Trophoblast cell (in vitro differentiated cells and primary cell): ENCODE measurements around the gene PPP1R1C.

Experiments
- DNase-seq, 2 donors: peaks; one replicate each; pipeline ENCODE4 v3.0.0-alpha.2; 2016
- H2AFZ ChIP-seq: 2 replicates; pipeline ENCODE4 v1.6.1; 2013; ENCODE audit warnings: low read length, moderate library complexity, mild to moderate bottlenecking; ENCODE audit not compliant: insufficient read depth, poor library complexity
- H2AK5ac ChIP-seq: 2 replicates; pipeline ENCODE4 v1.6.1; 2013; ENCODE audit warnings: mild to moderate bottlenecking, low read length
- H2BK120ac ChIP-seq: 2 replicates; pipeline ENCODE4 v1.6.1; 2013; ENCODE audit warnings: low read length, mild to moderate bottlenecking, moderate library complexity; ENCODE audit not compliant: insufficient read depth, poor library complexity
- H2BK12ac ChIP-seq: 2 replicates; pipeline ENCODE4 v1.6.1; 2013; ENCODE audit warnings: mild to moderate bottlenecking, low read length, moderate library complexity
- H2BK5ac ChIP-seq: 2 replicates; pipeline ENCODE4 v1.6.1; 2013; ENCODE audit warnings: low read length, low read depth, moderate library complexity, mild to moderate bottlenecking; ENCODE audit not compliant: poor library complexity
- H3K14ac ChIP-seq: 2 replicates; pipeline ENCODE4 v1.6.1; 2013; ENCODE audit warnings: mild to moderate bottlenecking, low read length
- H3K18ac ChIP-seq: 2 replicates; pipeline ENCODE4 v1.6.1; 2013; ENCODE audit warnings: mild to moderate bottlenecking, low read length
- H3K23ac ChIP-seq: 2 replicates; pipeline ENCODE4 v1.6.1; 2013; ENCODE audit warnings: low read length
- H3K27ac ChIP-seq: 2 replicates; pipeline ENCODE4 v1.5.1; 2013; ENCODE audit warnings: low read depth, mild to moderate bottlenecking, inconsistent platforms, low read length, moderate library complexity
- H3K27me3 ChIP-seq: 2 replicates; pipeline ENCODE4 v1.6.1; 2013; ENCODE audit warnings: inconsistent platforms, mild to moderate bottlenecking, low read length, moderate library complexity; ENCODE audit not compliant: insufficient read depth
- H3K36me3 ChIP-seq, 2 experiments: 1 replicate in 1 of 2; 2 replicates in 1 of 2; pipeline ENCODE4 v1.6.1; 2013; ENCODE audit warnings: low read length in 2 of 2, mild to moderate bottlenecking in 2 of 2, moderate library complexity in 1 of 2; ENCODE audit not compliant: insufficient read depth in 2 of 2, control insufficient read depth in 1 of 2
- H3K4ac ChIP-seq: 2 replicates; pipeline ENCODE4 v1.6.1; 2013; ENCODE audit warnings: low read depth, mild to moderate bottlenecking, low read length, moderate library complexity
- H3K4me1 ChIP-seq, 2 experiments: 1 replicate in 1 of 2; 2 replicates in 1 of 2; pipeline ENCODE4 v1.6.1; 2013; ENCODE audit warnings: low read length in 2 of 2, mild to moderate bottlenecking in 2 of 2, moderate library complexity in 1 of 2; ENCODE audit not compliant: insufficient read depth in 2 of 2, control insufficient read depth in 1 of 2
- H3K4me2 ChIP-seq: 2 replicates; pipeline ENCODE4 v1.6.1; 2013; ENCODE audit warnings: inconsistent platforms, mild to moderate bottlenecking, low read length, moderate library complexity
- H3K4me3 ChIP-seq: 2 replicates; pipeline ENCODE4 v1.5.1; 2013; ENCODE audit warnings: mild to moderate bottlenecking, low read depth, low read length, inconsistent platforms
- H3K79me1 ChIP-seq: one replicate; pipeline ENCODE4 v1.6.1; 2013; ENCODE audit warnings: low read length
- H3K79me2 ChIP-seq: 2 replicates; pipeline ENCODE4 v1.6.1; 2013; ENCODE audit warnings: low read length, mild to moderate bottlenecking; ENCODE audit not compliant: control insufficient read depth, insufficient read depth, poor library complexity
- H3K9ac ChIP-seq: 2 replicates; pipeline ENCODE4 v1.6.1; 2013; ENCODE audit warnings: mild to moderate bottlenecking, low read length
- H3K9me3 ChIP-seq: 2 replicates; pipeline ENCODE4 v1.6.1; 2013; ENCODE audit warnings: low read depth, mild to moderate bottlenecking, control low read depth, inconsistent platforms, low read length; ENCODE audit not compliant: insufficient read depth
- H4K12ac ChIP-seq: 2 replicates; pipeline ENCODE4 v1.6.1; 2013; ENCODE audit warnings: low read depth, mild to moderate bottlenecking, low read length, moderate library complexity
- H4K8ac ChIP-seq: 2 replicates; pipeline ENCODE4 v1.6.1; 2013; ENCODE audit warnings: low read depth, mild to moderate bottlenecking, low read length, moderate library complexity
- H4K91ac ChIP-seq: one replicate; pipeline ENCODE4 v1.6.1; 2013; ENCODE audit warnings: low read depth, mild to moderate bottlenecking, low read length, moderate library complexity
- WGBS: extraction: QIAGEN DNeasy Blood & Tissue Kit; methylation state at CpG from one replicate; pipeline ENCODE4 v1.1.7; 2013; ENCODE audit warnings: missing lambda C conversion rate; ENCODE audit not compliant: insufficient read length, insufficient coverage; ENCODE audit errors: extremely low coverage; 5-methylcytosine and 5-hydroxymethylcytosine counted together

The PPP1R1C gene

DNA sequence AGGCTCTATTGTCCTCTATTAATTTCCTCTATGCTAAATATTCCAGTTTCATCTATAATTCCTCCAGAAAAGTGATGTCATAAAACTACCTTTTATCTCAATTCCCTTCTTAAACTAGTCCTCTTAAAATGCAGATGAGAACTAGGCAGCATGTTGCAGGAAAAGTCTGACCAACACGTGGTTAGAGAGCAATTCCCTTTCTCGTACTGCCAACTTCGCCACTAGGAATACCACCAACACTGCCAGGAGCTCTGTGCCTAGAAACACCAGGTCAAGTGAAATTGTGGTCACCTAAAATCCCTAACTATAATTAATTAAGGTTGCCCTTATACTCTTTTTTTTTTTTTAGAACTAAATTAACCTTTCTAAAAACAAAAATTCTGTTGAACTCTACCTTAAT lies 127.7 kb downstream of the PPP1R1C start:
- no peak overlapping the region for H3K18ac ChIP-seq
- H3K4me3 ChIP-seq = no peak overlapping the region
- no peak overlapping the region for H3K4me2 ChIP-seq
- H3K9ac ChIP-seq = no peak overlapping the region
- H3K79me2 ChIP-seq = no peaks in the 10 kb centered on the region
- H3K4me1 ChIP-seq = no peaks in the 10 kb centered on the region
- H3K27me3 ChIP-seq = no peaks in the 10 kb centered on the region
- no peak overlapping the region for H2AK5ac ChIP-seq
- peak overlapping the region; percentile 89 for H3K23ac ChIP-seq
- H4K8ac ChIP-seq = no peak overlapping the region
- H3K79me1 ChIP-seq = no peaks in the 10 kb centered on the region
- H4K91ac ChIP-seq = no peak overlapping the region
- DNase-seq = no peak
- no peaks in the 10 kb centered on the region for H3K9me3 ChIP-seq
- WGBS = no CpG with 5 or more reads among the region's 3 CpGs
- no peak overlapping the region for H3K14ac ChIP-seq
- no peak overlapping the region for H4K12ac ChIP-seq
- no peak overlapping the region for H3K4ac ChIP-seq
- H3K27ac ChIP-seq = no peak overlapping the region
- H2AFZ ChIP-seq = no peak overlapping the region
- H2BK5ac ChIP-seq = no peak overlapping the region
- no peak overlapping the region for H2BK120ac ChIP-seq
- no peak overlapping the region for H2BK12ac ChIP-seq
- no peaks in the 10 kb centered on the region for H3K36me3 ChIP-seq

DNA sequence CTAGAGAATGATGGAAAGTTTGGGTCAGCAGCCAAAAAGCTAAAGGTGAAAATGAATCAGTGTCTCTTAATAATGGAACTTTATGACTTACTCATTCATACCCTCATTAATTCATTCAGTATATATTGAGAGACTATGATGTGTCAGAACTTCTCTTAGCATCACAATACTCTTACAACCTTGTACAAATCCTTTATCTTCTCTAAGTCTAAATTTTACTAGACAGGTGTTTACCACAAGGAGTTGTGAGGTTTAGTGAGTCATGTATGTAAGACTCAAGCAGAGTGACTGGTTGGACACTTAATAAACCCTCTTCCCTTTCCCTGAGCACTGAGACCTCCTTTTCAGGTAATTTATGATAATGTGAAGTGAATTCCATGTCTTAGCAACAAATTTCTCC lies 129.6 kb downstream of the PPP1R1C start:
- H2AFZ ChIP-seq = no peak overlapping the region
- H3K27ac ChIP-seq = no peak overlapping the region
- no peak for DNase-seq
- H4K8ac ChIP-seq = no peak overlapping the region
- H3K4me3 ChIP-seq = no peak overlapping the region
- H3K4me1 ChIP-seq = no peaks in the 10 kb centered on the region
- no peaks in the 10 kb centered on the region for H3K36me3 ChIP-seq
- no peak overlapping the region for H2BK12ac ChIP-seq
- H2BK120ac ChIP-seq = no peak overlapping the region
- H3K27me3 ChIP-seq = no peaks in the 10 kb centered on the region
- no peaks in the 10 kb centered on the region for H3K9me3 ChIP-seq
- no peak overlapping the region for H3K18ac ChIP-seq
- no peak overlapping the region for H2BK5ac ChIP-seq
- H3K14ac ChIP-seq = no peak overlapping the region
- no peaks in the 10 kb centered on the region for H3K79me1 ChIP-seq
- no peak overlapping the region for H3K9ac ChIP-seq
- no peak overlapping the region for H3K4me2 ChIP-seq
- no peaks in the 10 kb centered on the region for H3K79me2 ChIP-seq
- H3K4ac ChIP-seq = no peak overlapping the region
- H4K12ac ChIP-seq = no peak overlapping the region
- no peak overlapping the region for H2AK5ac ChIP-seq
- H4K91ac ChIP-seq = no peak overlapping the region
- no peak overlapping the region for H3K23ac ChIP-seq

DNA sequence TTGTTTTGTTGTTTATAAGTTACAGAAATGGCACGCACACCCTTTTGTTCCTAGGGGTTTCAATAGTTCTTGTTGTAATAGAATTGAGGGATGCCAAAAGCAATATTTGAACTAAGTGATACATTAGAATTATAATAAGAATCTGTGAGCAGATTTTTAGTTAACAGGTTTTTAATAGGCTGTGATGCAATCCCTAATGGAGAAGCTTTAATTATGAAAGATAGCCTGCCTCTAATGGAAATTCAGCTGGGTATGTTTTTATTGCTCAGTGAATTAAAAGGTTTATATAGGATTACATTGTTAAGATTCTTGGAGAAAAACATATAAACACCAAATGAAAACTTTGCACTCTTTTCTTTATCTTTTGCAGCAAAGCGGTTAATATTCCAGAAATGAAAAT lies 131.1 kb downstream of the PPP1R1C start:
- no CpG with 5 or more reads among the region's 2 CpGs for WGBS
- no peak overlapping the region for H3K4me3 ChIP-seq
- DNase-seq = no peak
- no peaks in the 10 kb centered on the region for H3K4me1 ChIP-seq
- H2BK120ac ChIP-seq = no peak overlapping the region
- no peak overlapping the region for H4K91ac ChIP-seq
- H2AK5ac ChIP-seq = no peak overlapping the region
- H3K18ac ChIP-seq = no peak overlapping the region
- H3K4ac ChIP-seq = no peak overlapping the region
- H3K27ac ChIP-seq = no peak overlapping the region
- H3K27me3 ChIP-seq = no peaks in the 10 kb centered on the region
- H3K9ac ChIP-seq = no peak overlapping the region
- no peak overlapping the region for H3K4me2 ChIP-seq
- no peaks in the 10 kb centered on the region for H3K79me1 ChIP-seq
- H2BK12ac ChIP-seq = no peak overlapping the region
- no peak overlapping the region for H4K8ac ChIP-seq
- H3K14ac ChIP-seq = no peak overlapping the region
- H3K79me2 ChIP-seq = no peaks in the 10 kb centered on the region
- H3K36me3 ChIP-seq = no peaks in the 10 kb centered on the region
- no peaks in the 10 kb centered on the region for H3K9me3 ChIP-seq
- H2BK5ac ChIP-seq = no peak overlapping the region
- no peak overlapping the region for H4K12ac ChIP-seq
- H2AFZ ChIP-seq = no peak overlapping the region
- no peak overlapping the region for H3K23ac ChIP-seq

DNA sequence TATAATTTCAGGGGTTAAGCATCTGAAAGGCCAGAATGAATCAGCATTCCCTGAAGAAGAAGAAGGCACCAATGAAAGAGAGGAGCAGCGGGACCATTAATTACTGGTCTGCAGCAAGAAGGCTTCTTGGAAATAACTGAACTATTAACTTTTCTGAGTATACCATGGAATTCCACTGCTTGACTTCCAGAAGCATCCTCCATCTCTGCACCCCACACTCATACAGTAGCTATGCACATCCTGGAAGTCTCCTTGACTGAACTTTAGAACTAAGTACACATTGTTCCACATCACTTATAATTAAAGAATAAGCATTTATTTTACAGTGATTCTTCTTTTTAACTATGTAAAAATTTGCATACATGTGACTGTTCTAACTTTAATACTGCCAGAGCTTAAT lies 131.5 kb downstream of the PPP1R1C start:
- no peak overlapping the region for H3K14ac ChIP-seq
- H3K9ac ChIP-seq = no peak overlapping the region
- no peaks in the 10 kb centered on the region for H3K27me3 ChIP-seq
- no peak overlapping the region for H2BK5ac ChIP-seq
- no peak overlapping the region for H3K27ac ChIP-seq
- no CpG with 5 or more reads among the region's 1 CpG for WGBS
- H2AK5ac ChIP-seq = no peak overlapping the region
- no peak overlapping the region for H3K4ac ChIP-seq
- H3K18ac ChIP-seq = no peak overlapping the region
- no peak overlapping the region for H4K91ac ChIP-seq
- H3K23ac ChIP-seq = no peak overlapping the region
- no peak overlapping the region for H4K8ac ChIP-seq
- H2BK120ac ChIP-seq = no peak overlapping the region
- DNase-seq = no peak
- H3K4me3 ChIP-seq = no peak overlapping the region
- no peak overlapping the region for H4K12ac ChIP-seq
- H3K79me1 ChIP-seq = no peaks in the 10 kb centered on the region
- H3K4me1 ChIP-seq = no peaks in the 10 kb centered on the region
- no peak overlapping the region for H2AFZ ChIP-seq
- no peaks in the 10 kb centered on the region for H3K36me3 ChIP-seq
- H3K9me3 ChIP-seq = no peaks in the 10 kb centered on the region
- no peak overlapping the region for H3K4me2 ChIP-seq
- no peaks in the 10 kb centered on the region for H3K79me2 ChIP-seq
- H2BK12ac ChIP-seq = no peak overlapping the region
